K562 (cell line): ENCODE results near the gene NLGN2. TPM values are rescaled to one million over a fixed set of nuclear protein-coding genes. Genes with fewer than 3 reads are reported as not detected.

ENCODE experiments used
- ATAC-seq: fragments of 200-7000 bp; cut with Tn5 transposase; 3 replicates; pipeline ENCODE4 v1.9.1; 2020; ENCODE audit warnings: moderate library complexity
- BruUV-seq: library from RNA; stranded (reverse); fragments of 400-500 nt; replicated peaks from 2 replicates; lab custom pipeline; 2021; lab: Mats Ljungman, UMichigan
- CTCF ChIA-PET: fragments of 300-600 bp; formaldehyde crosslinking; extraction: SDS; loops from one replicate; lab custom pipeline; 2021; ENCODE audit warnings: low intra/inter-chr PET ratio; lab: Yijun Ruan, JAX
- POLR2A ChIA-PET: fragments of 300-600, 350-650 bp; sonication (Branson Sonifier 250); formaldehyde crosslinking; extraction: SDS; loops from one replicate; lab custom pipeline; 2021; ENCODE audit warnings: antibody characterized with exemption, inconsistent platforms; lab: Yijun Ruan, JAX
- DNase-seq, 4 experiments: peaks; one replicate each; pipeline versions ENCODE4 v3.0.0 to v3.0.0-alpha.2; 2011 to 2018; ENCODE audit warnings: low spot score in 3 of 4, mixed read lengths in 3 of 4; ENCODE audit errors: extremely low read depth in 1 of 4
- FAIRE-seq: peaks from 2 replicates; lab custom pipeline; 2011; peaks lifted over from hg19 to GRCh38; lab: Jason Lieb, UNC
- H2AFZ ChIP-seq: 2 replicates; pipeline ENCODE4 v1.6.0; 2011; ENCODE audit warnings: low read depth, low read length, control low read depth, inconsistent platforms
- H3K27ac ChIP-seq: fragments of 200-600 bp; 3 replicates; pipeline ENCODE4 v1.8.0; 2011; ENCODE audit warnings: low read depth, mild to moderate bottlenecking, control low read depth, inconsistent platforms, low read length, moderate library complexity, mixed read lengths; ENCODE audit errors: extremely low read depth
- H3K27me3 ChIP-seq, 2 experiments: fragments of 300-600 bp in 1 of 2; 2 replicates in 1 of 2; 3 replicates in 1 of 2; pipeline versions ENCODE4 v1.6.0 to v1.8.0; 2011; ENCODE audit warnings: inconsistent platforms in 2 of 2, low read length in 2 of 2, mild to moderate bottlenecking in 1 of 2, mixed read lengths in 1 of 2, moderate library complexity in 1 of 2; ENCODE audit not compliant: control insufficient read depth in 2 of 2, insufficient read depth in 2 of 2
- H3K36me3 ChIP-seq: fragments of 300-600 bp; 3 replicates; pipeline ENCODE4 v1.8.0; 2011; ENCODE audit warnings: mild to moderate bottlenecking, low read length, inconsistent platforms; ENCODE audit not compliant: control insufficient read depth, insufficient read depth
- H3K4me1 ChIP-seq, 2 experiments: fragments of 200-600 bp in 1 of 2; replicated peaks in 1 of 2; 2 replicates in 1 of 2; 3 replicates in 1 of 2; pipeline versions ENCODE4 v1.5.1 to v1.8.0; 2011; ENCODE audit warnings: inconsistent platforms in 2 of 2, low read length in 2 of 2, mild to moderate bottlenecking in 1 of 2, mixed read lengths in 1 of 2, moderate library complexity in 1 of 2; ENCODE audit not compliant: control insufficient read depth in 2 of 2, insufficient read depth in 2 of 2
- H3K4me2 ChIP-seq: 2 replicates; pipeline ENCODE4 v1.6.1; 2011; ENCODE audit warnings: low read length, control low read depth, inconsistent platforms, mixed read lengths; ENCODE audit not compliant: insufficient read depth
- H3K4me3 ChIP-seq: fragments of 200-600 bp; sonication (generic), shearing (Covaris generic); 2 replicates; pipeline ENCODE4 v1.5.1; 2016; ENCODE audit warnings: control low read depth, inconsistent platforms
- H3K79me2 ChIP-seq: fragments of 200-600 bp; 3 replicates; pipeline ENCODE4 v1.8.0; 2011; ENCODE audit warnings: low read length, inconsistent platforms; ENCODE audit not compliant: control insufficient read depth, insufficient read depth
- H3K9ac ChIP-seq, 2 experiments: 2 replicates each; pipeline versions ENCODE4 v1.6.0 to v1.6.1; 2011; ENCODE audit warnings: low read depth in 2 of 2, low read length in 2 of 2, control low read depth in 1 of 2, inconsistent platforms in 1 of 2, mild to moderate bottlenecking in 1 of 2, mixed read lengths in 1 of 2; ENCODE audit not compliant: insufficient read depth in 1 of 2
- H3K9me1 ChIP-seq: one replicate; pipeline ENCODE4 v1.6.0; 2011; ENCODE audit warnings: inconsistent platforms, mild to moderate bottlenecking, low read length, moderate library complexity; ENCODE audit not compliant: control insufficient read depth, insufficient read depth
- H3K9me3 ChIP-seq: replicated peaks from 2 replicates; pipeline ENCODE4 v1.5.1; 2011; ENCODE audit warnings: low read depth, low read length, inconsistent platforms; ENCODE audit not compliant: control insufficient read depth, insufficient read depth
- H4K20me1 ChIP-seq: replicated peaks from 2 replicates; pipeline ENCODE4 v1.6.1; 2011; ENCODE audit warnings: low read length, inconsistent platforms, mixed read lengths; ENCODE audit not compliant: control insufficient read depth, insufficient read depth
- POLR2G ChIP-seq: fragments of 200-400 bp; formaldehyde crosslinking; IDR thresholded peaks from 2 replicates; pipeline ENCODE4 v1.6.1; 2017; ENCODE audit warnings: low read depth, mild to moderate bottlenecking, antibody characterized with exemption, low read length, moderate library complexity
- RBM17 ChIP-seq: fragments of 200-400 bp; formaldehyde crosslinking; IDR thresholded peaks from 2 replicates; pipeline ENCODE4 v1.6.1; 2017; ENCODE audit warnings: low read depth, mild to moderate bottlenecking, low read length, borderline replicate concordance
- WGBS: fragments of 100-300 bp; shearing (Covaris generic); methylation state at CpG from one replicate; pipeline ENCODE4 v1.1.6; 2016; ENCODE audit warnings: low coverage, mixed read lengths; ENCODE audit not compliant: insufficient coverage; ENCODE audit errors: missing lambda C conversion rate; 5-methylcytosine and 5-hydroxymethylcytosine counted together
- in situ Hi-C: fragments of 300-500 bp; cut with MboI; formaldehyde crosslinking; loops from 4 replicates; pipeline ENCODE4 v1.15.0; 2018; ENCODE audit warnings: inconsistent platforms, mixed read lengths
- intact Hi-C: fragments of 100-400 bp; cut with micrococcal nuclease; formaldehyde crosslinking; loops from 2 replicates; pipeline ENCODE4 v1.14.2; 2022
- polyA plus RNA-seq, 8 experiments: library from polyadenylated mRNA; depleted of rRNA in 4 of 8; stranded (reverse) in 5 of 8; unstranded in 3 of 8; fragments of >200 nt; fragmentation: Nextera tagmentation in 2 of 8; fragmentation: Illumina TruSeq in 1 of 8; extraction: Ambion mirVana in 2 of 8; extraction: Trizol in 1 of 8; gene quantifications; 2 replicates each; pipeline versions ENCODE4 v1.2.1 to v1.2.3, GENCODE V29; 2011 to 2014; ENCODE audit warnings: inconsistent platforms in 1 of 8, missing spikeins in 1 of 8
- total RNA-seq, 7 experiments: library from RNA; depleted of rRNA in 6 of 7; stranded (reverse); fragments of >200 nt in 6 of 7; fragmentation: Illumina TruSeq in 2 of 7; extraction: Trizol in 2 of 7; gene quantifications; 2 replicates each; pipeline versions ENCODE4 v1.2.1 to v1.2.3, GENCODE V29; 2011 to 2021; ENCODE audit warnings: low replicate concordance in 1 of 7
- TF ChIP-seq, protein P1 (sequence below): fragments of 450-650 bp; formaldehyde crosslinking; IDR thresholded peaks from 2 replicates; pipeline ENCODE4 v1.4.0; 2022; ENCODE audit warnings: missing genetic modification characterization
- TF ChIP-seq, protein P2 (sequence below): fragments of 450-650 bp; IDR thresholded peaks from 2 replicates; pipeline ENCODE4 v1.6.1; 2017; ENCODE audit warnings: mild to moderate bottlenecking, moderate library complexity

Gene NLGN2
- total and polyA plus RNA-seq, 9 of the 15 experiments (the other 6 are each of a cell fraction or from before 2014, with no cell fraction given): 0.11 to 7.8 (median 0.77) TPM

- TF ChIP-seq, protein P1, sequence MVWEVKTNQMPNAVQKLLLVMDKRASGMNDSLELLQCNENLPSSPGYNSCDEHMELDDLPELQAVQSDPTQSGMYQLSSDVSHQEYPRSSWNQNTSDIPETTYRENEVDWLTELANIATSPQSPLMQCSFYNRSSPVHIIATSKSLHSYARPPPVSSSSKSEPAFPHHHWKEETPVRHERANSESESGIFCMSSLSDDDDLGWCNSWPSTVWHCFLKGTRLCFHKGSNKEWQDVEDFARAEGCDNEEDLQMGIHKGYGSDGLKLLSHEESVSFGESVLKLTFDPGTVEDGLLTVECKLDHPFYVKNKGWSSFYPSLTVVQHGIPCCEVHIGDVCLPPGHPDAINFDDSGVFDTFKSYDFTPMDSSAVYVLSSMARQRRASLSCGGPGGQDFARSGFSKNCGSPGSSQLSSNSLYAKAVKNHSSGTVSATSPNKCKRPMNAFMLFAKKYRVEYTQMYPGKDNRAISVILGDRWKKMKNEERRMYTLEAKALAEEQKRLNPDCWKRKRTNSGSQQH (CRISPR knock-in tag): no peak
- no peak for TF ChIP-seq RBM17
Measured at GRCh38 chr17:7464081-7464480, 56.4 kb downstream of the NLGN2 start (continued).

GRCh38 chr17:7465597-7466275, 58.1 kb downstream of the NLGN2 start:
- BruUV-seq: no TSS peak
- WGBS: 95% methylated on average over 13 of the region's 33 CpGs
- no peak overlapping the region for H3K4me3 ChIP-seq
- no peaks in the 10 kb centered on the region for H3K9me1 ChIP-seq
- H4K20me1 ChIP-seq: no peaks in the 10 kb centered on the region
- no peaks in the 10 kb centered on the region for H3K27me3 ChIP-seq
- no peak for DNase-seq
- no peak for ATAC-seq
- in situ Hi-C loops: no loop called here
- no peak overlapping the region for H3K27ac ChIP-seq
- no peak overlapping the region for H2AFZ ChIP-seq
- intact Hi-C loops: no loop called here
- CTCF ChIA-PET: no interaction called here
- POLR2A ChIA-PET: interaction anchor here (0.5 to 2.0 kb wide), 5 partner anchors 9 to 21 kb away, joined by 3 to 6 read pairs (median 4); no protein-coding TSS in a partner anchor
- peaks cover 8 to 29% of the 10 kb centered on the region in 2 experiments for H3K4me1 ChIP-seq
- peaks cover 37% of the 10 kb centered on the region; the same call in 1 of the 3 replicates for H3K36me3 ChIP-seq
- peaks cover 9% of the 10 kb centered on the region for H3K79me2 ChIP-seq
- H3K4me2 ChIP-seq: no peak overlapping the region
- H3K9ac ChIP-seq: no peak overlapping the region
- no peak for FAIRE-seq
- H3K9me3 ChIP-seq: no peaks in the 10 kb centered on the region
- TF ChIP-seq, protein P2, sequence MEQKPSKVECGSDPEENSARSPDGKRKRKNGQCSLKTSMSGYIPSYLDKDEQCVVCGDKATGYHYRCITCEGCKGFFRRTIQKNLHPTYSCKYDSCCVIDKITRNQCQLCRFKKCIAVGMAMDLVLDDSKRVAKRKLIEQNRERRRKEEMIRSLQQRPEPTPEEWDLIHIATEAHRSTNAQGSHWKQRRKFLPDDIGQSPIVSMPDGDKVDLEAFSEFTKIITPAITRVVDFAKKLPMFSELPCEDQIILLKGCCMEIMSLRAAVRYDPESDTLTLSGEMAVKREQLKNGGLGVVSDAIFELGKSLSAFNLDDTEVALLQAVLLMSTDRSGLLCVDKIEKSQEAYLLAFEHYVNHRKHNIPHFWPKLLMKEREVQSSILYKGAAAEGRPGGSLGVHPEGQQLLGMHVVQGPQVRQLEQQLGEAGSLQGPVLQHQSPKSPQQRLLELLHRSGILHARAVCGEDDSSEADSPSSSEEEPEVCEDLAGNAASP: no peak
- TF ChIP-seq POLR2G: peak; percentile 25; the same call in 1 of the 2 replicates
- TF ChIP-seq, all 486 proteins: peak for 1
